OCI-LY7 (cell line): ENCODE results near the gene MS4A5. TPM values are rescaled to one million over a fixed set of nuclear protein-coding genes. Genes with fewer than 3 reads are reported as not detected.

Experiments
- BruUV-seq: library from RNA; stranded (reverse); fragments of 400-500 nt; replicated peaks from 2 replicates; lab custom pipeline; 2021; lab: Mats Ljungman, UMichigan
- CTCF ChIA-PET: fragments of 300-600 bp; sonication (Branson Sonifier 250); formaldehyde crosslinking; loops from one replicate; lab custom pipeline; 2022; ENCODE audit warnings: antibody characterized with exemption; ENCODE audit not compliant: unreplicated experiment; lab: Charles Lee
- POLR2A ChIA-PET: fragments of 300-600 bp; sonication (Branson Sonifier 250); formaldehyde crosslinking; loops from one replicate; lab custom pipeline; 2022; ENCODE audit warnings: antibody characterized with exemption; lab: Charles Lee
- DNase-seq: peaks from one replicate; pipeline ENCODE4 v3.0.0-alpha.2; 2015; ENCODE audit warnings: low spot score
- H2AFZ ChIP-seq: fragments of 200-600 bp; sonication (generic), shearing (Covaris generic); 2 replicates; pipeline ENCODE4 v1.6.1; 2014; ENCODE audit warnings: mild to moderate bottlenecking, antibody characterized with exemption, low read length, moderate library complexity
- H3K27ac ChIP-seq: fragments of 200-600 bp; sonication (generic); 2 replicates; pipeline ENCODE4 v1.5.1; 2014; ENCODE audit warnings: mixed run types, low read depth, mild to moderate bottlenecking, moderate library complexity, low read length, inconsistent platforms; ENCODE audit not compliant: poor library complexity, severe bottlenecking
- H3K36me3 ChIP-seq: fragments of 200-600 bp; sonication (generic); 2 replicates; pipeline ENCODE4 v1.6.1; 2014; ENCODE audit warnings: mild to moderate bottlenecking, antibody characterized with exemption, low read length, moderate library complexity, mixed read lengths; ENCODE audit not compliant: insufficient read depth
- H3K4me1 ChIP-seq: fragments of 200-600 bp; sonication (generic); 2 replicates; pipeline ENCODE4 v1.5.1; 2014; ENCODE audit warnings: mild to moderate bottlenecking, low read length; ENCODE audit not compliant: insufficient read depth, poor library complexity, severe bottlenecking
- H3K4me2 ChIP-seq: fragments of 200-600 bp; sonication (generic); 2 replicates; pipeline ENCODE4 v1.6.1; 2014; ENCODE audit warnings: mild to moderate bottlenecking, low read length
- H3K4me3 ChIP-seq: fragments of 200-600 bp; sonication (generic); 2 replicates; pipeline ENCODE4 v1.5.1; 2014; ENCODE audit warnings: mild to moderate bottlenecking, low read depth, low read length; ENCODE audit not compliant: poor library complexity, severe bottlenecking
- H3K79me2 ChIP-seq: fragments of 200-600 bp; sonication (generic); 2 replicates; pipeline ENCODE4 v1.6.1; 2016; ENCODE audit warnings: low read depth, mild to moderate bottlenecking, low read length, moderate library complexity, mixed read lengths; ENCODE audit not compliant: insufficient read depth
- H3K9me2 ChIP-seq: fragments of 200-600 bp; sonication (generic); 2 replicates; pipeline ENCODE4 v1.6.1; 2016; ENCODE audit warnings: mild to moderate bottlenecking, low read length, mixed read lengths; ENCODE audit not compliant: insufficient read depth
- H3K9me3 ChIP-seq: fragments of 200-600 bp; sonication (generic); 2 replicates; pipeline ENCODE4 v1.6.1; 2014; ENCODE audit warnings: mild to moderate bottlenecking, mixed run types, low read length, mixed read lengths
- H4K20me1 ChIP-seq: fragments of 200-600 bp; sonication (generic); 2 replicates; pipeline ENCODE4 v1.6.1; 2014; ENCODE audit warnings: mild to moderate bottlenecking, antibody characterized with exemption, low read length, moderate library complexity, mixed read lengths; ENCODE audit not compliant: insufficient read depth
- EZH2phosphoT487 ChIP-seq: fragments of 200-600 bp; sonication (generic); IDR thresholded peaks from 2 replicates; pipeline ENCODE4 v1.6.1; 2018; ENCODE audit warnings: low read depth, borderline replicate concordance, mild to moderate bottlenecking, mixed run types, antibody characterized with exemption, low read length, moderate library complexity, mixed read lengths
- intact Hi-C: fragments of 100-400 bp; cut with micrococcal nuclease; formaldehyde crosslinking; loops from one replicate; pipeline ENCODE4 v1.10.0; 2022; ENCODE audit not compliant: unreplicated experiment
- total RNA-seq, 2 experiments: library from RNA; depleted of rRNA in 1 of 2; stranded (reverse); fragments of >200 nt in 1 of 2; shearing (Covaris generic) in 1 of 2; gene quantifications; 2 replicates each; pipeline ENCODE4 v1.2.3, GENCODE V29; 2014 to 2022
- TF ChIP-seq, protein P1 (sequence below): fragments of 200-600 bp; sonication (generic); conservative IDR thresholded peaks from 2 replicates; pipeline ENCODE4 v1.5.1; 2014; ENCODE audit warnings: mild to moderate bottlenecking, antibody characterized with exemption, low read length, moderate library complexity, mixed read lengths

Gene MS4A5
- total RNA-seq, 2 experiments from 2014 or later: not detected

DNA sequence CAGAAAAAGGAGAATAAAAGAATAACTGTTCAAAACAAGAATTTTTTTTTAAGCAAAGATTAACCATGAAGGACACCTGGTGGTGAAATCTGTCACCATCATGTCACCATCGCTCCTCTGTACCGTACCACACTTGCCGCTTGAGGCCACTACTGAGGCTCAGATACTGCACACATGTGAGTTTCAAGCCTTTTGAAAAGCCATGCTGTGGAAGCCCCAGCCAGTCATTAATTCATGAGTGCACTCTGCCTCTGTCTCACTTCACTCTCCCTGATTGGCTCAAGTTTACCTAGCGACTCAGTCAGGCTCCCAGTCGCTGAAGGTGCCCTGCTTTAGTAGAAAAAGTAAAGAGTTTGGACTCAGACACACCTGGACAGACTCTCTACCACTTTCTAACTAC, 56.6 kb downstream of the MS4A5 start:
- Histone ChIP-seq H3K4me2 (peak overlapping the region; percentile 30; the same call in 1 of the 2 replicates), H3K27ac (peak overlapping the region; percentile 9)
- TF ChIP-seq, protein P1, sequence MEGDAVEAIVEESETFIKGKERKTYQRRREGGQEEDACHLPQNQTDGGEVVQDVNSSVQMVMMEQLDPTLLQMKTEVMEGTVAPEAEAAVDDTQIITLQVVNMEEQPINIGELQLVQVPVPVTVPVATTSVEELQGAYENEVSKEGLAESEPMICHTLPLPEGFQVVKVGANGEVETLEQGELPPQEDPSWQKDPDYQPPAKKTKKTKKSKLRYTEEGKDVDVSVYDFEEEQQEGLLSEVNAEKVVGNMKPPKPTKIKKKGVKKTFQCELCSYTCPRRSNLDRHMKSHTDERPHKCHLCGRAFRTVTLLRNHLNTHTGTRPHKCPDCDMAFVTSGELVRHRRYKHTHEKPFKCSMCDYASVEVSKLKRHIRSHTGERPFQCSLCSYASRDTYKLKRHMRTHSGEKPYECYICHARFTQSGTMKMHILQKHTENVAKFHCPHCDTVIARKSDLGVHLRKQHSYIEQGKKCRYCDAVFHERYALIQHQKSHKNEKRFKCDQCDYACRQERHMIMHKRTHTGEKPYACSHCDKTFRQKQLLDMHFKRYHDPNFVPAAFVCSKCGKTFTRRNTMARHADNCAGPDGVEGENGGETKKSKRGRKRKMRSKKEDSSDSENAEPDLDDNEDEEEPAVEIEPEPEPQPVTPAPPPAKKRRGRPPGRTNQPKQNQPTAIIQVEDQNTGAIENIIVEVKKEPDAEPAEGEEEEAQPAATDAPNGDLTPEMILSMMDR: peak; percentile 100
- no peak for TF ChIP-seq EZH2phosphoT487

DNA sequence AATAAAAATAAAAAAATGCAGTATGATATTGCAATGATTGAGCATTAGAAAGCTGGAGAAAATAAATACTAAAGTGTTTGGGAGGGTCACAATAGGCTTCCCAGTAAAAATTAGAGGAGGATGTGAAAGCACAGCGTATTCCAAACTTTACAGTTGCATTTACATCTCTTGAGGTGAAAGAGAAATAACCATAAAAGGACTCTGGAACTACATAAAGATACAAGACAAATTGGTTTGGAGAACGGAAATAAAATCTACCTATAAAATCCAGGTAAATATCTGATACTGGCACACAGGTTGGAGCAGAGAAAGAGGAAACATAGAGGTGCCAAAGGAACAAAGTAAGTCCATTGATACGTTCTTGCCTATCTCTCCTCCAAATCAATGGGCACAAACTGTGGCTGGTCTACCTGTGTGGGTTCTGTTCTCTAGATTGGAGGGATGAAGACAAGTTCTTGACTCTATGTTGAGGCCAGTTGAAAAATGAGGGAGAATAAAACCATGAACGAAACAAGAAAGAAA, 63.2 kb downstream of the MS4A5 start, which contains the start of gene MS4A12:
Gene MS4A12, plus strand, starts transcription at position 291 of the 522 bp plus-strand sequence. CDS start 4,541 bp downstream, outside the sequence.
- no peak for DNase-seq
- ChIA-PET POLR2A (interaction anchor here (0.5 to 2.0 kb wide), 2 partner anchors 10 to 15 kb away, joined by 3 to 5 read pairs; no protein-coding TSS in a partner anchor), CTCF (interaction anchor here (1.0 kb wide), 1 partner anchor 129 kb away, joined by 3 read pairs; no protein-coding TSS in a partner anchor)
- no peaks in the 10 kb centered on the region for H3K9me2 ChIP-seq
- no TSS peak for BruUV-seq
- no peak within 1 kb of the TSS for H3K4me2 ChIP-seq
- no peak for TF ChIP-seq EZH2phosphoT487
- TF ChIP-seq, protein P1: no peak
- intact Hi-C loops: no loop called here
- no peaks in the 10 kb centered on the region for H3K79me2 ChIP-seq
- peaks cover 7% of the 10 kb centered on the region; the same call in 1 of the 2 replicates for H3K9me3 ChIP-seq
- H2AFZ ChIP-seq: no peak within 1 kb of the TSS
- H3K4me3 ChIP-seq: no peak within 1 kb of the TSS
- no peaks in the 10 kb centered on the region for H3K36me3 ChIP-seq
- no peak within 1 kb of the TSS for H3K27ac ChIP-seq
- no peaks in the 10 kb centered on the region for H4K20me1 ChIP-seq
- H3K4me1 ChIP-seq: peaks cover 16% of the 10 kb centered on the region

More for the DNA sequence above, 56.6 kb downstream of the MS4A5 start:
- H3K36me3 ChIP-seq: no peaks in the 10 kb centered on the region
- H3K9me2 ChIP-seq: no peaks in the 10 kb centered on the region
- H3K4me1 ChIP-seq: peaks cover 52% of the 10 kb centered on the region
- H2AFZ ChIP-seq: peak overlapping the region; percentile 75
- H3K9me3 ChIP-seq: peaks cover 5% of the 10 kb centered on the region; the same call in 1 of the 2 replicates
- POLR2A ChIA-PET: interaction anchor here (4.4 kb wide), 1 partner anchor 28 kb away, joined by 69 read pairs; the partner anchor contains the start of gene MS4A1
- H3K79me2 ChIP-seq: no peaks in the 10 kb centered on the region
- no TSS peak for BruUV-seq
- no peak overlapping the region for H3K4me3 ChIP-seq
- DNase-seq: peak; percentile 95
- intact Hi-C loops: loop anchor here (1.0 kb wide), 4 partner anchors 123 to 221 kb away; no protein-coding TSS in a partner anchor
- CTCF ChIA-PET: interaction anchor here (4.4 kb wide), 1 partner anchor 123 kb away, joined by 23 read pairs; no protein-coding TSS in a partner anchor
- no peaks in the 10 kb centered on the region for H4K20me1 ChIP-seq
